ENCODE data around the gene BCL7C.

BCL7C gene

DNA sequence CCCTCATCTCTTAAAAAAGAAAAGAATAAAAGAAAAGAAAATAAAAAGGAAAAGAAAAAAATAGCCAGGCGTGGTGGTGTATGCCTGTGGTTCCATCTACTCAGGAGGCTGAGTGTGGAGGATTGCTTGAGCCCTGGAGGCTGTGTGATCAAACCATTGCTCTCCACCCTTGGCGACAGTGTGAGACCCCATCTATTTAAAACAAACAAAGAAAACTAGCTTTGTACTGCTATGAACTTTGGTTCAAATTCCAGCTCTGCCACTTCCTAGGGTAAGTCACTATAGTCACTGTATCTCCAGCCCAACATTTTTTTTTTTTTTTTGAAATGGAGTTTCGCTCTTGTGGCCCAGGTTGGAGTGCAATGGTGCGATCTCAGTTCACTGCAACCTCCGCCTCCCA lies 6.7 kb upstream of the BCL7C start:
- H3K4me3 ChIP-seq (ENCODE audit: low read length): no peak overlapping the region
- DNase-seq (ENCODE audit: low read depth): no peak
- TF ChIP-seq, protein P1, sequence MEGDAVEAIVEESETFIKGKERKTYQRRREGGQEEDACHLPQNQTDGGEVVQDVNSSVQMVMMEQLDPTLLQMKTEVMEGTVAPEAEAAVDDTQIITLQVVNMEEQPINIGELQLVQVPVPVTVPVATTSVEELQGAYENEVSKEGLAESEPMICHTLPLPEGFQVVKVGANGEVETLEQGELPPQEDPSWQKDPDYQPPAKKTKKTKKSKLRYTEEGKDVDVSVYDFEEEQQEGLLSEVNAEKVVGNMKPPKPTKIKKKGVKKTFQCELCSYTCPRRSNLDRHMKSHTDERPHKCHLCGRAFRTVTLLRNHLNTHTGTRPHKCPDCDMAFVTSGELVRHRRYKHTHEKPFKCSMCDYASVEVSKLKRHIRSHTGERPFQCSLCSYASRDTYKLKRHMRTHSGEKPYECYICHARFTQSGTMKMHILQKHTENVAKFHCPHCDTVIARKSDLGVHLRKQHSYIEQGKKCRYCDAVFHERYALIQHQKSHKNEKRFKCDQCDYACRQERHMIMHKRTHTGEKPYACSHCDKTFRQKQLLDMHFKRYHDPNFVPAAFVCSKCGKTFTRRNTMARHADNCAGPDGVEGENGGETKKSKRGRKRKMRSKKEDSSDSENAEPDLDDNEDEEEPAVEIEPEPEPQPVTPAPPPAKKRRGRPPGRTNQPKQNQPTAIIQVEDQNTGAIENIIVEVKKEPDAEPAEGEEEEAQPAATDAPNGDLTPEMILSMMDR (conservative IDR thresholded peaks at IDR 0.05; ENCODE audit: low read length): no peak

DNA sequence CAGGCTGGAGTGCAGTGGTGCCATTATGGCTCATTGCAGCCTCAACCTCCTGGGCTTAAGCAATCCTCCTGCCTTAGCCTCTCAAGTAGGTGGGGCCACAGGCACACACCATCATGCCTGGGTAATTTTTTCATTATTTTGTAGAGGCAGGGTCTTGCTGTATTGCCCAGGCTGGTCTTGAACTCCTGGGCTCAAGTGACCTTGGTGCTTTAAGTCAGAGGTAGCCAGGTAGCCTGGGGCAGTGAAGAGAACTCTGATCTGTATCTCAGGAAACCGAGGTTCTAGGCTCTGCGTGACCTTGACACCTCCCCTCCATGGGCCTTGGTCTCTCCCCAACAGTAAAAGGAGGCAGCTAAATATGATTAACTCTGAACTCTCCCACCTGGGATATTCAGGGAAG lies 5.9 kb upstream of the BCL7C start:
- DNase-seq (ENCODE audit: low read depth): no peak
- TF ChIP-seq, protein P1 (conservative IDR thresholded peaks at IDR 0.05; ENCODE audit: low read length): no peak
- H3K4me3 ChIP-seq (ENCODE audit: low read length): no peak overlapping the region

DNA sequence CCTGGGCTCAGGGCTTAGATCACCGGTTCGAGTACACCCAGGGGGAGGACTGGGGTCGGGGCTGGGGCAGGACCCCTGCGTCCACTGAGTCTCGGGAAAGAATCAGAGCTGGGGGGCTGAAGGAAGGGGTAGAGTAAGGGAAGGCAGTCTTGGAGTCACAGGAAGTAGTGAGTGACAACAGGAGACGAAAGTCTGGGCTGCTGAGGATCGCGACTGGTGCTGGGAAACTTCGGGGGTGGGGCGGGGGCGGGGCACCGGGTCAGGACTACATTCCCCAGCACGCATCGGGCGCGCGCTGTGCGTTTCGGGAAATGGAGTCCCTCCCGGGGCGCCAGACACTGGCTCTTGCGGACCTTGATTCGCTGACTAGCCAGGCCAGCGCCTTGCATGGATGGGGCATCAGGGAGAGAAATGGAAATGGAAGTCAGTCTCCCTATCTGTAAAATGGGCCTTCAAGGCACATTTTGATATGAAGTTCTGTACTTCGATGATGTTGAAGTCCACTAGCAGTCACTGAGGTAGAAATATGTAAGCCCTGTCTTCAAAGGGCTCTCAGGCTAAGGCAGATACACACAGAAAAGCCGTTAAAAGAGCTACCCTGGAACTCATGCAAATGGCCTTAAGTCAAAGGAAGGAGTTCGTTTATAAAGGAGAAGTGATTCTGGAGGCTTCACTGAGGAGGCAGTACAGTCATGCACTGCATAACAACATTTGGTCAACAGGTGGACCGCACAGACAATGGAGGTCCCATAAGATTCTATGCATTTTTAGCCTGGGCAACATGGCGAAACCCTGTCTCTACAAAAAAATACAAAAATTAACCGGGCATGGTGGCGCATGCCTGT lies 3.2 kb upstream of the BCL7C start:
- TF ChIP-seq, protein P1 (conservative IDR thresholded peaks at IDR 0.05; ENCODE audit: low read length): no peak
- peak overlapping the region; percentile 79 for H3K4me3 ChIP-seq (ENCODE audit: low read length)
- peak; percentile 90 for DNase-seq (ENCODE audit: low read depth)

DNA sequence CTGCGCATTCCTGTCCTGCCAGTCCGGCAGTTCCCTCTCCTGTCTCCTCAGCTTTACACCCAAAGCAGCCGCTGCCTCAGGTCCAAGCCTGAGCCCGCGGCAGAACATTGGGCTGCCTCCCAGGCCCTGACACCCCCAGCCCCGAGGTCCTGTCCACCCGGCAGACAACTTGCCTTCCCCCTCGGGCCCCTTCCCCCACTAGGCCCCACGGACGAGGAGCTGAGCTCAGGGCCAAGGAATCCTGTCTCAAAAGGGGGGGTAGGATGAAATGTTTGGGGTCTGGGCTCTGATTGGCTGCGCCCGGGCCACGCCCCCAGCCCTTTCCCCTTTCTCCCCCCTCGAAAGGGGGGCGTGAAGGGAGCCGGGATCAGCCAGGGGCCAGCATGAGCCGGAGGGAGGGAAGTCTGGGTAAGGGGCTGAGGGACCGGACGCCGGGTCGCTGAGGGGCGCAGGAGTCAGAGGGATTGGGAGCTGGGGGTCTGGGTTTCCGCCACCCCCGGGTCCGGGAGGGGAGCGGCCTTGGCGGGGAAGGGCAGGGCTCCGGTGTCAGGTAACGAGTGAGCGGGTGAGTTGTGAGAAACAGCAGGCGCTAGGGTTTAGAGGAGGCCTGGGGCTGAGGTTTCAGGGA lies 2.5 kb upstream of the BCL7C start, which contains the start of gene CTF1:
CTF1 (plus strand) TSS at position 354 of the 628 bp plus-strand sequence; CDS start at position 384, 30 bp downstream.
- TF ChIP-seq, protein P1 (conservative IDR thresholded peaks at IDR 0.05; ENCODE audit: low read length): no peak
- peak within 1 kb of the TSS; percentile 79 for H3K4me3 ChIP-seq (ENCODE audit: low read length)
- DNase-seq (ENCODE audit: low read depth): peak; percentile 92

DNA sequence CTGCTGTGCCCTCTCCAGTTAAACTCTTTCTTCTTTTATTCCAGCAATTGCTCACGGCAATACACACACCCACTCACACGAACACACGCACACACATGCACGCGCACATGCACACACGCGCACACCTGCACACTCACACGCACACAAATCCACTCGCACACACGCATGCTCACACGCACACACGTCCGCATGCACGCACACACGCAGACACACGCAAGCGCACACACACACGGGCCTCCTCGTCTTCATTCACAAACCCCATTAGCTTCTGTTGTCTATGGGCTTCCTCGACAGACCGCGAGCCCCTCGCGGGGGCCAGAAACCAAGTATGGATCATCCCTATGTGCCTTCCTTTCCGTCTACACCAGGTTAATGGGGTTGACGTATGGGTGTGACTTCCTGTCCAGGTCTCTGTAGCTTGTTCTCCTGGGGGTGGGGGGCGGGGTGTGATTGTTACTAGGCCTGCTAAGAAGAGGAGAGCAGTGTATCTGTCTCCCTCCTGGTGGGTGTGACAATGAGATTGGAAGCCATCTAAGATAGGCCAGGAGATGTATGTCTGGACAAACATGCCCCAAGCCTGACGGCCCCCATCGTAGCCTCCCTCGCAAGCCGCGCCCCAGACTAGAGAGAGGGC lies 1.9 kb upstream of the BCL7C start:
- H3K4me3 ChIP-seq (ENCODE audit: low read length): peak overlapping the region; percentile 79
- TF ChIP-seq, protein P1 (conservative IDR thresholded peaks at IDR 0.05; ENCODE audit: low read length): no peak
- DNase-seq (ENCODE audit: low read depth): no peak

DNA sequence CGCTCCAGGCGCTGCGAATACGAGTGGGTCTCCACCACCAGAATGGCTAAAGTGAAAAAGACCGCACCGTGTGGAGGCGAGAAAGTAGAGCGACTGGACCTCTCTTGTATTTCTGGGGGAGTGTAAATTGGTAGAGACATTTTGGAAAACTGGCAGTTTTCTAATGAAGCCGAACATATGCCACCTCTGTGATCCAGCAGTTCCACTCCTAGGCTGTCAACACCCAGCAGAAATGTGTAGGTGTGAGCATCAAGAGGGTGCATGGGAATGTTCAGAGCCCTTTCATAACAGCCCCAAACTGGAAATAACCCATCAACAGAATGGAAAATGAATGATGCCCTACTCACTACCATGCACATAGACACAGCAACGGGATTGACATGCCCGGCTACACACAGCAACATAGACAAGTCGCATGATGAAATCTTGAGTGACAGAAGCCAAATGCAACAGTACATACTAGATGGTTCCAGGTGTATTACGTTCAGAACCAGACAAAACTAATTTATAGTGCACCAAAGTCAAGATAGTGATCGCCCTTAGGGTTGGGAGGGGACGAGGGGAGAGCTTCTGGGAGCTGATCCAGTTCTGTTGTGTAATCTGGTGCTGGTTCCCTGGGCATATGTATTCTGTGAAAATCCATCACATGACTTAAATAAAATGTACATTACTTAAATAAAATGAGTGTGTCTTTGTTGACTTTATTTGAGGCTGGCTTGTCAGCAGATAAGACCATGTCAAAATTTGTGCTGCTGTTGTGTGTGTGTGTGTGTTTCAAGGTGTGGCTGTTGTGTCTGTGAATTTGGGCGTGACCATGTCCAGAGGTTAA lies 877 bp upstream of the BCL7C start:
- TF ChIP-seq, protein P1 (conservative IDR thresholded peaks at IDR 0.05; ENCODE audit: low read length): no peak
- H3K4me3 ChIP-seq (ENCODE audit: low read length): peak overlapping the region; percentile 62
- DNase-seq (ENCODE audit: low read depth): no peak
